ENCODE results near the gene MAP2K5. TPM values are rescaled to one million over a fixed set of nuclear protein-coding genes. Genes with fewer than 3 reads are reported as not detected.

MAP2K5 gene
- total and polyA plus RNA-seq, 2 donors from 2014 or later: 14.1 to 18.6 TPM

DNA sequence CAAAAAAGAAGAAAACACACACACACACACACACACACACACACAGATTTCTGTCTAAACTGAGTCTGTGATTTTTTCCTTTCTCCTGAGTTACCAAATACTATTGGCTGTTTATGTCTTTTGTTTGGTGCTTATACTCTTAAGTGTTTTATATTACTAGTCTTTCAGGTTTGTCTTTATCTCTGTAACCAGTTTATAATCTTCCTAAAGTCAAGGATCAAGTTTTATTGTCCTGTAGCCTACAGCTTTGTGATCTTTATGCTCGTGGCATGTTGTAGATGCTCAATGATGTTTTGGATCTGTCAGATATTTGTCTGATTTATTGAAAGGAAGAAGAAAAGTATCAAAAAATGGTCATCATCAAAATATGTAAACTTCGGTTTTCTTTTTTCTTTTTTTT is 4.6 kb downstream of the MAP2K5 start:
- DNase-seq: no peak
- FAIRE-seq: no peak
- H3K4me1 ChIP-seq (ENCODE audit: control insufficient read depth in 2 of 3, insufficient read depth in 2 of 3, low read depth in 1 of 3, low read length in 3 of 3): peaks cover 0 to 9% (median 5%) of the 10 kb centered on the region in 3 donors
- no peaks in the 10 kb centered on the region for H3K27me3 ChIP-seq (ENCODE audit: control insufficient read depth, insufficient read depth, low read length)
- H3K4me3 ChIP-seq (ENCODE audit: low read length in 3 of 3): no peak overlapping the region
- peaks cover 2 to 3% (median 3%) of the 10 kb centered on the region in 3 donors for H3K36me3 ChIP-seq (ENCODE audit: control insufficient read depth in 2 of 3, insufficient read depth in 3 of 3, low read length in 3 of 3)
- TF ChIP-seq, protein P1, sequence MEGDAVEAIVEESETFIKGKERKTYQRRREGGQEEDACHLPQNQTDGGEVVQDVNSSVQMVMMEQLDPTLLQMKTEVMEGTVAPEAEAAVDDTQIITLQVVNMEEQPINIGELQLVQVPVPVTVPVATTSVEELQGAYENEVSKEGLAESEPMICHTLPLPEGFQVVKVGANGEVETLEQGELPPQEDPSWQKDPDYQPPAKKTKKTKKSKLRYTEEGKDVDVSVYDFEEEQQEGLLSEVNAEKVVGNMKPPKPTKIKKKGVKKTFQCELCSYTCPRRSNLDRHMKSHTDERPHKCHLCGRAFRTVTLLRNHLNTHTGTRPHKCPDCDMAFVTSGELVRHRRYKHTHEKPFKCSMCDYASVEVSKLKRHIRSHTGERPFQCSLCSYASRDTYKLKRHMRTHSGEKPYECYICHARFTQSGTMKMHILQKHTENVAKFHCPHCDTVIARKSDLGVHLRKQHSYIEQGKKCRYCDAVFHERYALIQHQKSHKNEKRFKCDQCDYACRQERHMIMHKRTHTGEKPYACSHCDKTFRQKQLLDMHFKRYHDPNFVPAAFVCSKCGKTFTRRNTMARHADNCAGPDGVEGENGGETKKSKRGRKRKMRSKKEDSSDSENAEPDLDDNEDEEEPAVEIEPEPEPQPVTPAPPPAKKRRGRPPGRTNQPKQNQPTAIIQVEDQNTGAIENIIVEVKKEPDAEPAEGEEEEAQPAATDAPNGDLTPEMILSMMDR (IDR thresholded peaks at IDR 0.05; ENCODE audit: borderline replicate concordance, extremely low read depth, insufficient read depth): no peak
- H3K27ac ChIP-seq (ENCODE audit: low read depth in 2 of 2, low read length in 2 of 2): no peak overlapping the region
- H3K9ac ChIP-seq (ENCODE audit: low read length in 3 of 3): no peak overlapping the region
- intact Hi-C loops (cut with DNase I): no loop called here
- no peaks in the 10 kb centered on the region for H3K9me3 ChIP-seq (ENCODE audit: control insufficient read depth in 2 of 3, insufficient read depth in 1 of 3, low read length in 3 of 3)

DNA sequence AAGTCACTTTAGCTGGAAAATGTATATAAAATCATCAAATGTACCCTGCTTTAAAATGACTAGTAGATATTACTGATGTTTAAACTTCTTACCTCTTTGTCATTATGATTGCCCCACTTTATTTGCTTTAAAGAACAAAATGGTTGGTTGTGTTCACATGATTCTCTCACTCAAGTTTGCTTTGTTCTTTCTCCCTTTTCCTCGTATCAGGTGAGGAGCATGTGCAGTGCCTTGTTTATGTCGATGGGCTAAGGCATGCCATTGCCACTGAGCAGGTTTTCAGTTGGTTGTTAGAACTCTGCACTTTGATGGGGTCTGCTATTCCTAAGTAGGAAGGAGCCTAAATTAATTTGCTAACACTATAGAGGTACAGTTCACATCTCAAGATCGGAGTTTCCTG is 5.3 kb downstream of the MAP2K5 start:
- Histone ChIP-seq H3K9ac (ENCODE audit: low read length in 3 of 3) (no peak overlapping the region), H3K9me3 (ENCODE audit: control insufficient read depth in 2 of 3, insufficient read depth in 1 of 3, low read length in 3 of 3) (no peaks in the 10 kb centered on the region), H3K4me3 (ENCODE audit: low read length in 3 of 3) (no peak overlapping the region), H3K36me3 (ENCODE audit: control insufficient read depth in 2 of 3, insufficient read depth in 3 of 3, low read length in 3 of 3) (peaks cover 2 to 3% (median 3%) of the 10 kb centered on the region in 3 donors), H3K27me3 (ENCODE audit: control insufficient read depth, insufficient read depth, low read length) (no peaks in the 10 kb centered on the region), H3K4me1 (ENCODE audit: control insufficient read depth in 2 of 3, insufficient read depth in 2 of 3, low read depth in 1 of 3, low read length in 3 of 3) (peaks cover 0 to 9% (median 5%) of the 10 kb centered on the region in 3 donors), H3K27ac (ENCODE audit: low read depth in 2 of 2, low read length in 2 of 2) (no peak overlapping the region)
- FAIRE-seq (no peak), DNase-seq (no peak)
- TF ChIP-seq, protein P1 (IDR thresholded peaks at IDR 0.05; ENCODE audit: borderline replicate concordance, extremely low read depth, insufficient read depth): no peak
- intact Hi-C loops (cut with DNase I): no loop called here

DNA sequence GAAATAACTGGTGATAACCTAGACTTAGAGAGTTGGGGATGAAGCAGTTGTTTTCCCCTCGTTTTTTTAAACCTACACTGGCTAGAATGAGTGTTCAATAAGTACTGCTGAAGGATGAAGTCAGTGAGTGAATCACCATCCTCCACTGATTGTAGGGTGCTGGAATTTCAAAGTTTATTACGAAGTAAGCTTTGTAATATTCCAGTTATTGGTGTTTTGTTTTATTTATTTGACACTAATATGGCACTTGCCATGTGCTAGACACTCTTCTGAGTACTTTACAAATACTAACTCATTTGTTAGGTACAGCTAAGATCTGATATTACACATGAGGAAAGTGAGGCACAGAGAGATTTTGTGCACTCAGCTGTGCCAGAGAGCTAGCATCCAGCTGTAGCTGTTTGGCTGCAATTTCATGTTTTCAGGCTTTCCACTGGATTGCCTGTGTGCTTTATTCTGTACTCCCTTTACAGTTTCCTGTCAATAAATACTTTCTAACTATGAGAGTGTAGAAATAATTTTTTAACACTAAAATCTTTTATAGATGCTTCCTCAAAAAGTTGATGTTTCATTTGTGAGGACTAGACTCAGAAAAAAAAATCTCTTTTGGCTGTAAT is 5.8 kb downstream of the MAP2K5 start:
- TF ChIP-seq, protein P1 (IDR thresholded peaks at IDR 0.05; ENCODE audit: borderline replicate concordance, extremely low read depth, insufficient read depth): no peak
- Histone ChIP-seq H3K4me1 (ENCODE audit: control insufficient read depth in 2 of 3, insufficient read depth in 2 of 3, low read depth in 1 of 3, low read length in 3 of 3) (peaks cover 0 to 5% (median 3%) of the 10 kb centered on the region in 3 donors), H3K9ac (ENCODE audit: low read length in 3 of 3) (no peak overlapping the region), H3K36me3 (ENCODE audit: control insufficient read depth in 2 of 3, insufficient read depth in 3 of 3, low read length in 3 of 3) (peaks cover 2 to 3% (median 3%) of the 10 kb centered on the region in 3 donors), H3K9me3 (ENCODE audit: control insufficient read depth in 2 of 3, insufficient read depth in 1 of 3, low read length in 3 of 3) (no peaks in the 10 kb centered on the region), H3K27me3 (ENCODE audit: control insufficient read depth, insufficient read depth, low read length) (no peaks in the 10 kb centered on the region), H3K27ac (ENCODE audit: low read depth in 2 of 2, low read length in 2 of 2) (no peak overlapping the region), H3K4me3 (ENCODE audit: low read length in 3 of 3) (no peak overlapping the region)
- intact Hi-C loops (cut with DNase I): no loop called here
- DNase-seq (no peak), FAIRE-seq (no peak)
